ENCODE measurements around the gene CAB39. TPM values are rescaled to one million over a fixed set of nuclear protein-coding genes. Genes with fewer than 3 reads are reported as not detected.

The CAB39 gene
- total RNA-seq, 1 donor from 2014 or later: 78.7 TPM

- intact Hi-C loops (cut with DNase I): no loop called here
- no peaks in the 10 kb centered on the region for H3K27me3 ChIP-seq (ENCODE audit: low read depth)
- DNase-seq: no peak
- no peaks in the 10 kb centered on the region for H3K36me3 ChIP-seq
- H3K4me3 ChIP-seq: no peak overlapping the region
- ATAC-seq: no peak
- H3K27ac ChIP-seq: no peak overlapping the region
- TF ChIP-seq CTCF (IDR thresholded peaks at IDR 0.05): no peak
- no peaks in the 10 kb centered on the region for H3K4me1 ChIP-seq
- no peaks in the 10 kb centered on the region for H3K9me3 ChIP-seq
Measured at GRCh38 chr2:230684270-230685168, 28.1 kb upstream of the CAB39 start.

GRCh38 chr2:230685178-230685577 is 27.5 kb upstream of the CAB39 start:
- Histone ChIP-seq H3K9me3 (no peaks in the 10 kb centered on the region), H3K27me3 (ENCODE audit: low read depth) (no peaks in the 10 kb centered on the region), H3K36me3 (no peaks in the 10 kb centered on the region), H3K4me1 (no peaks in the 10 kb centered on the region), H3K4me3 (no peak overlapping the region), H3K27ac (no peak overlapping the region)
- DNase-seq (no peak), ATAC-seq (no peak)
- no peak for TF ChIP-seq CTCF (IDR thresholded peaks at IDR 0.05)
- intact Hi-C loops (cut with DNase I): no loop called here

DNA sequence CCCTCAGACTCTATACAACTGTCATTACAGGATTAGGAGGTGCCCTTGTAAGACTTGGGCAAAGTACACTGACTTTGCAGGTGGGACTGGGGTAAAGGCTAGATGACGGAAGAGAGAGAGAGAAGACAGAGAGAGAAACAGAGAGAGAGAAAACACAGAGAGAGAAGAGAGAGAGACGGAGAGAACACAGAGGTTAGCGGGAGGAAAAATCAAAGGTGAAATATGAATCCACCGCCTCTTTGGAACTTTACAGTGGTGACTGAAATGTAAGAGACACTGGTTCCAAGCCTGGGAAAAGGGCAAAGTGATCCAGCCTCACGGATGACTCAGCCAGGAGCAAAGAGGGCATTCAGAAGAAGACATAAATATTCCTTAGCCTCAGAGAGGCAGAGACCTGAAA is 25.1 kb upstream of the CAB39 start:
- intact Hi-C loops (cut with DNase I): no loop called here
- no peak for DNase-seq
- Histone ChIP-seq H3K27ac (no peak overlapping the region), H3K36me3 (no peaks in the 10 kb centered on the region), H3K27me3 (ENCODE audit: low read depth) (no peaks in the 10 kb centered on the region), H3K4me3 (no peak overlapping the region), H3K9me3 (no peaks in the 10 kb centered on the region), H3K4me1 (no peaks in the 10 kb centered on the region)
- no peak for ATAC-seq
- TF ChIP-seq CTCF (IDR thresholded peaks at IDR 0.05): no peak

DNA sequence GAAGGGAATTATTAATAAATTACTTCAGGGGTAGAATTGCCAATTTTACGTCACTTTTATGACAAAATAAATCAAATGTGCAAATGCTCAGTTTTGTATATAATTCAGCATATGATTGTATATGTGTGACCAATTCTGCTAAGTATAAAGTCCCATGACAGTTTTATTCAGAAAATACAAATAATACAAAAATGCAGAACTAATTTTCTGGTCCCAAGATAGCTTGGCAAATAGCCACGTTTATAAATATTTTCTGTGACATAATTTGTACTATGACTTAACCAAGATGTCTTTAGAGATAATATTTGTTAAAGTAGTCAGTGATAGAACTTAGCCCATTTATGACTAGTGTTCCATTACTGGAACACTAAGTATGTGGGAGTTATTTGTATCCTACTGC is 24.2 kb upstream of the CAB39 start:
- no peaks in the 10 kb centered on the region for H3K27me3 ChIP-seq (ENCODE audit: low read depth)
- no peak for TF ChIP-seq CTCF (IDR thresholded peaks at IDR 0.05)
- no peak overlapping the region for H3K27ac ChIP-seq
- no peak for ATAC-seq
- H3K9me3 ChIP-seq: no peaks in the 10 kb centered on the region
- H3K4me3 ChIP-seq: no peak overlapping the region
- intact Hi-C loops (cut with DNase I): no loop called here
- no peaks in the 10 kb centered on the region for H3K4me1 ChIP-seq
- no peak for DNase-seq
- no peaks in the 10 kb centered on the region for H3K36me3 ChIP-seq

DNA sequence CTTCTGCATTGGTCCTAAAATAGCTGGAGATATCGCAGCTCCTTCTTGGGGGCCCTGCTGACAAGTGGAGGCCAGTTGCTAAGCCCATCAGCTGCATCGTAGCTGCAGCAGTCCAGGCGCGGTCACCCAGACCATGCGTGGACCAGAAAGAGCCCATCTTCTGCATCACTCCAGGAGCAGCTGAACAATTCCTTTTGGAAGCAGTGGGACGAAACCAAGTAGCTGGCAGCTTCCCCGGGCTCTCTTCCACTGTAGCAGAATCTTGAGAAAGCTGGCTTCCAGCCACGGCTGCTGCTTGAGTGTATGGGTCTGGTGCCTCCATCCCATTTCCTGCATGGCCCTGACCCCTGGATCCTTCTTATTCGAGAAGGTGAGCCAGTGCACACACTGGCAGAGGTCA is 22.2 kb upstream of the CAB39 start:
- DNase-seq (peak; percentile 73), ATAC-seq (peak; percentile 46 to 72)
- H3K27ac ChIP-seq: no peak overlapping the region
- no peaks in the 10 kb centered on the region for H3K27me3 ChIP-seq (ENCODE audit: low read depth)
- intact Hi-C loops (cut with DNase I): no loop called here
- no peaks in the 10 kb centered on the region for H3K36me3 ChIP-seq
- TF ChIP-seq CTCF (IDR thresholded peaks at IDR 0.05): no peak
- H3K4me3 ChIP-seq: no peak overlapping the region
- H3K9me3 ChIP-seq: no peaks in the 10 kb centered on the region
- no peaks in the 10 kb centered on the region for H3K4me1 ChIP-seq
